Measurements from ENCODE around the gene P2RX1.

The P2RX1 gene

GRCh38 chr17:3915995-3916696 lies at the start of gene P2RX1:
Gene P2RX1, minus strand, starts transcription at chr17:3916465. Its CDS starts 240 bp downstream, at chr17:3916225.
- DNase-seq, result no peak

GRCh38 chr17:3965118-3965800 lies 49.0 kb upstream of the P2RX1 start:
- DNase-seq, result peak; percentile 85

DNA sequence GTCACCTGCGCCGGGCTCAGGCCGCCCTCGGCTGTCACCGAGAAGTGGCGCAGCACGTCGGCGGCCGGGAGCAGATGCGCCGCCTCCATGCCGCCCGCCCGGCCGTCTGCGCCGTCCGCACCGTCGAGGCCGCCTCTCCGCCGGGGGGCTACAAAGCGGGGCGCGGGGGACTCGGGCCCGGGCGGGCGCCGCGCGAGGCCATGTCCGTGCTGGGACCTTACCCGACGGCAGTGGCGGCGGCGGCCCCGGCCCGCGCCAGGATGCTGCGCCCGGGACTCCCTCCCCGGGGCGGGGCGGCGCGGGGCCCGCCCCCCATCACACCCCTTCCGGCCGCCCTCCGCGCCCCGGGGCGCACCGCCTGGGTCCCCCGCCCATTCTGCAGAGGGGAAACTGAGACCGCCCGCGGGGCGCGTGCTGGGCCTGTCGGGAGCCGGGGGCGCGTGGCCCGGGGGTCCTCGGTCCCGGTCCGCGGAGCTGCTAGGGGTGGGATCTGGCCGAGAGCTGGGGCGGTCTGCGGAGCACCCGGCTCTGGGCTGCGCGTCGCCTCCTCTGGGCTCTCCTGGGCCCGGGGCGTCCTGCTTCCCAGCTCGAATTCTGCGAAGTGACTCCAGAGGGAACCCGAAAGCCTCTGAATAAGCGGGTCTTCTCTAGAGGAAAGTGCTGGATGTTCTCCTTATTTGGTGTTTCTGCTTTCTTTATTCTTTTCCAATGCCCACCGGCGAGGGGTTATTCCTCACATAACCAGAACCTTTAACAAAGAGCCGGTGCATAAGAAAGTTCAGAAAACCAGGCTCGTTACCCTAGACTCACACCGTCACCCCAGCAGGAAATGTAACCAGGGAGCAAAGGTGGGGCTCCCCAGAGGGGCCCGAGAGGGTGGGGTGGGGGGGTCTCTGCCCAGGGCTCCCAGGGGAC lies 48.2 kb upstream of the P2RX1 start, which contains the start of gene ATP2A3:
ATP2A3 (minus strand) TSS at position 235 of the 915 bp plus-strand sequence; CDS start at position 89, 146 bp downstream.
- DNase-seq, result peak; percentile 75

DNA sequence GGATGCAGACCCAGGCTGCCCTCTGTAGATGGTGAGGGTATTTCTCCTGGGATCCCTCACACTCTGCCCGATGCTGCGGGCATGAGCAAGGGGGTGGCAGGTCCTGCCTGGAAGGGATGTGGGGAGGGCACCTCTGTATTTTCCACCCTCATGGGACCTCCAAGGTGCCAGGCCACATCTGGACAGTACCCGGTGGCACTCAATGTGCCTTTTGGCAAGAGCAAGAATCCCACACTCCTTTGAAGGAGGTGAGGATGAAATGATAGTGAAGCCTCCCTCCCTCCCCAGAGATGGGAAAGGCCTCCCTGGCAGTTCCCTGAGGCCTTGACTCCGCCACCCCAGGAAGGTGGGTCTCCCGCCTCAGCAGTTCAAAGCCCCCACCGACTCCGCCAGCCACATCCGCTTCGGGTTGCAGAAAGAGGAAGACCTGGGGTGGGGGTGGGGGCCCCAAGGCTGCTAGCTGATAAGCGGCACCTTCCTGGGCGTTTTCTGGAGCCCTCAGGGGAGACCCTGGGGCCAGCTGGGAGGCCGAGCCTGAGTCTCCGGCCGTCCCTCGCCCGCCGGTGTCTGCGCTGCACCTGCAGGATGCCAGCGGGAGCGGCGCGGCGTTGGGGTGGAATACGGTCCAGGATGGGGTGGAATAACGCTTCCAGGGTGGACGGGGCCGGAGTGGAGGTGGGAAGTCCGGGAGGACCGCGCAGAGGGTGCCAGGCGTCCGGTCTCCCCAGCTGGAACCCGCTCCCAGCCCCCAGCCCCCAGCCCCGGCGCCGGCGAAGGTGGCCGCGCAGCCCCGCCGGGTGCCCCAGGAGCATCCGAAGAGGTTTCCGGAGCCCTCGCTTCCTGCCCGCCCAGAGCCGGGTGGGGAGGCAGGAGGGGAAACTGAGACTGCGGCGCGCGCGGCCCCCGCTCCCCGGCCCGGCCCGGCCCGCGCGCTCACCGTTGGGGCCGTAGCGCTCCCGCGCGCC lies 47.3 kb upstream of the P2RX1 start:
- DNase-seq, result peak; percentile 42

GRCh38 chr17:3962965-3963236 lies 46.6 kb upstream of the P2RX1 start:
- no peak for DNase-seq

DNA sequence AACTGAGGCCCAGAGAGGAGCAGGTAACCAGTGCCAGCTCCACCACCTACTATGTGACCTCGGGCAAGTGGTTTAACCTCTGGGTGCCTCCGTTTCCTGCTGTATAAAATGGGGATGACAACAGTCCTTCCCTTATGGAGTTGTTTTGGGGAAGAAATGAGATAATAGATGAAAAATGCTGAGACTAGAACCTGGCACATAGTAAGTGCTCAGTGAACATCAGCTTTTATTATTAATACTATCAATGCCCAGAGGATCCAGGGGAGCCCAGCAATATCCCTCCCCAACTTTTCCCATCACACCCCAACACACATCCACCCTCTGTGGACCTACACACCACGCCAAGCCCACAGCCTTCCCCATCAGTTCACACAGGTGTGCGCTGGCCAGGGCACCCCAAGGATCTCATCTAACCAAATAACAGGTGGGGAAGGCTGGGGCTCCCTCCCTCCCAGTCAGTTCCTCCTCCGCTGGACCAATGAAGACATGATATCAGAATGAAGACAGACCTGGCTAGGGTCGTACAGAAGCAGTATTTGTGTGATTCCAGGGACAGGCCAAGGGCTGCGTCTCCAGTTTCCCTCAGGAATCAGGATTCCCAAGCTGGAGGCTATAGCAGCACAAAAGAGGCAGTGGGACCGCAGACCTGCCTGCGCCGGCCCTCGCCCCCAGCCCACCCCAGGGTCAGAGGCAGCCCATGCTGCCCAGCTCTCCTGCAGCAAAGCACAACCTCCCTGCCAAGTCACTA lies 46.1 kb upstream of the P2RX1 start:
- DNase-seq, result peak; percentile 6

DNA sequence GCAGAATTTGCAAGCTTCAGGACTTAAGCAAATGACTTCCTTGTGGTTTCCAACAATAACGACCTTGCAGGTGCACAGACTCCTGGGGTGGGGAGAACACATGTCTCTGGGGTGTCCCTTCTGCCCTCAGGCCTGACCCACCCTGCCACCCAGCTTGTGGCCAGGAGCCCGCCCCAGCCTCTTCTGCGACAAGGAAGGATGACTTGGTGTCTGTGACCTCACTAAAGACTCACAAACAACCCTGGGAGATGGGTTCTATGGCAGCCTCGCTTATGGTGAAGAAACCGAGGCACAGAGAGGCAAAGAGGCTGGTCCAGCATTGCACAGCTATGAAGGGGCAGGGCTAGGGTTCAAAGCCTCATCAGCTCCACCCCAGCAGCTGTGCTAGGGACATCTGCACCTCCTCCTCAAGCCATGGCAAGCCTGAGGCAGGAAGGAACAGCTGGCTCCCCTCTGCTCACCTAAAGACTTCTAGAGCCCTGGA lies 45.3 kb upstream of the P2RX1 start:
- DNase-seq, result peak; percentile 79

- peak; percentile 61 for DNase-seq
Observed at GRCh38 chr17:3960764-3961163, 44.5 kb upstream of the P2RX1 start.

DNA sequence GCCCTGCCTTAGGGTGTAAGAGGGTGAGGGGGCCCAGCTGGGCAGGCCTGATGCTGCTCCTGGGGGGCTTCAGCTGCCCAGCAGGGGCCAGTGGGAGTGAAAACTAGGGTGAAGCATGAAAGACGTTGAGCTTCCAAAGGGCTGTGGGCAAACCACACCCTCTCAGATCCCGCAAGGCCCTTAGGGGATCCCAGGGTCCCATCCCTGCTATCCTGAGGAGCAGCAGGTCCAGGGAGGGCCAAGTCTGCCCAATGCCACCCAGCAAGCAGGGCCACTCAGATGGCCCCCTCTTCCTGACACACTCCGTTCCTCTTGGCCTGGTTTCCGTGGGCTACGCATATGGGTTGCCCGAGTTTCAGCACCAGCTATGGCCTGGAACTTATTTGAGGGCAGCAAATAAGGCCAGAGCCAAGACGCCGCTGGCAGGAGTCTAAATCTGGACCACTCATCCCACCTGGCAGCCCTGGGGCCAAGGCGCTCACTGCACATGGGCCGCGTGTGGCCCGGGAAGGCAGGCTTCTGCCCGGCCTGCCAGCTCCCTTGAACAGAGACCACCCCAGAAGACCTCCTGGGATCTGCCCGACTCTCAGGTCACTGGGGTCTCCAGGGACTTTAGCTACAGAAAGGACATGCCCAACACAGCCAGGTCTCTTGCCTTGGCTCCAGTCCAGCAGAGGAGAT lies 43.8 kb upstream of the P2RX1 start:
- DNase-seq, result peak; percentile 55

- DNase-seq, result peak; percentile 96
Observed at GRCh38 chr17:3959295-3959899, 43.1 kb upstream of the P2RX1 start.

- DNase-seq, result peak; percentile 53
Observed at GRCh38 chr17:3957735-3958599, 41.7 kb upstream of the P2RX1 start.

GRCh38 chr17:3956983-3957382 lies 40.7 kb upstream of the P2RX1 start:
- DNase-seq, result peak; percentile 89

DNA sequence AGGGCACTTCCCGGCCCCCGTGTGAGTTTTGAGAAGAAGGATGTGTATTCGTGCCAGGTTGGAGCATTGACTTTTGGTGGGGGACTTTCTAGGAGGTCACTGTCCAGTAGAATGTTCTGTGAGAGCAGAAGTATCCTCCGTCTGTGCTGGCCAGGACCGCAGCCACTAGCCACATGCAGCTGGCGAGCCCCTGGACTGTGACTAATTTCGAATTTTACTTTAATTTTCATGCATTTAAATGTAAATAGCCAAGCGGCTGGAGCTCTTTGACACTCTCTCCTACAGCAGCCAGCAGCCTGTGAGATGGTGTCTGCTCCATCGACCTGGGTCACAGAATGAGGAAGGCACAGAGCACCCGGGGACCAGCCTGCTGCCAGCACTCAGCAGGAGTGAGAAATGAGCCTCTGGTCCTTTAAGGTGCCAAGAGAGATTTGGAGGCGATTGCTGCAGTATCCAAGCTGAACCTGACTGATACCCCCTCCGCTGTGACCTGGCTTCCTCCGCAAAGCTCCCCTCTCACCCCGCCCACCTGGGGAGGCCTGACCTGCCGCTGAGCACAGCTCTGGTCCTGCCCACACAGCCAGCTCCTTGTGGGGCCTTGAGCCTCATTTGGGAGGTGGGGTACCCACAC lies 40.2 kb upstream of the P2RX1 start:
- DNase-seq, result no peak

DNA sequence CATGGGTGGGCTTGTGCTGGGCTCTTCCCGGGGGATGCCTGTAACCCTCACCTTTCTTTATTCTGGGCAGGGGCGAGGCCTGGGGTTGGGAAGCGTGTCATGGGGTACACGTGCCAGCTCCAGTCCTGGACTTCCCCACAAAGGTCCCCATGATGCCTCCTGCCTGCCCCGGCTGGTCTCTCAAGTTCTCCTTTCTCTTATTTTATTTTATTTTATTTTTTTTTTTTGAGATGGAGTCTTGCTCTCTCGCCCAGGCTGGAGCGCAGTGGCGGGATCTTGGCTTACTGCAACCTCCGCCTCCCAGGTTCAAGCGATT lies 39.4 kb upstream of the P2RX1 start:
- DNase-seq, result no peak

DNA sequence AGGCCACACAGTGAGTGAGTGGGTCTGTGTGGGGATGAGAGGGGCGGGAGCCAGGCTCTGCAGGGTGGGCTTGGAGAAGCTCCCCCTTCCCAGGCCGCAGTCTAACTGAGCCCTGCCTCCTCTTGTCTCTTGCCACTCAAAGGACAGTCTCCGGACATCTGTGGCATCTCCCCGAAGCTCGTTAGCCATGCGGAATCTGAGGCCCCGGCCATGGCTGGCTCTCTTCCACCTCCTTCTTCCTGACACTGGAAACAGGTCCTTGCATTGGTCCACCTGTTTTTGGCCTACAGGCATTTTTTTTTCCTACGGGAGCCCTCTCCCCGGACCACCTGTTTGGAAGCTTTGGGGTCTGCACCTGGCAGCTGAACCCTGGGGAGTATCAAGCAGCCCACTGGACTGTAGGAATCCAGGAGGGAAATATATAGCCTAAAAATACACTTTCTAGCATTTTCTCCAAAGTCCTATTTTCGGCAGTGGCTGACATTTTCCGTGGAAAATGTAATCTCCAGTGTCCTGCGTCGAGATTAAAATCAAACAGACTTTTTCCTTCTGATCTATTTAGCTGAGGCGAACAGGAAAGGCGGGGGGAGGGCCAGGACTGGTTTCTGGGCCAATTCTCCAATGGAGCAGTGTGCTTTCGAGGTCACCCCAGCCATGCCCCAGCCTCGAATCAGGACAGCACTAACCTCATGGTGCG lies 38.9 kb upstream of the P2RX1 start:
- DNase-seq, result no peak

GRCh38 chr17:3954086-3954485 lies 37.8 kb upstream of the P2RX1 start:
- no peak for DNase-seq

DNA sequence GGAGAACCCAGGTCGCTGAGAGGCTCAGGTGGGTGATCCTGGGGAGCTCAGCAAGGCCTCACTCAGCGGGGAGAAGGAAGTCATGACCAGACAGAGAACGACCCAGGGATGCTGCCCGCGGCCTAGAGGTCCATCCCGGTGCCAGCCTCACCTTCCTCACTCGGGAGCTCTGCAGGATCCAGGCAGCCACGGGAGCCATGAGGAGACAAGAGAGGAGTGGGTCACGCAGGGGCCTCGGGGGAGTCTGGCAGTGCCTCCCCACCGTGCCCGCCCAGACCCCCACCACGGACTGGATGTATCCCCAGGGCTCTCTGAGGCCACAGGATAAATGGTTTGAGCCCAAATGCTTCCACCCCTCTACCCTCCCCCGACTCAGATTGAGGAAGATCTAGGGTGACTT lies 37.3 kb upstream of the P2RX1 start:
- no peak for DNase-seq

DNA sequence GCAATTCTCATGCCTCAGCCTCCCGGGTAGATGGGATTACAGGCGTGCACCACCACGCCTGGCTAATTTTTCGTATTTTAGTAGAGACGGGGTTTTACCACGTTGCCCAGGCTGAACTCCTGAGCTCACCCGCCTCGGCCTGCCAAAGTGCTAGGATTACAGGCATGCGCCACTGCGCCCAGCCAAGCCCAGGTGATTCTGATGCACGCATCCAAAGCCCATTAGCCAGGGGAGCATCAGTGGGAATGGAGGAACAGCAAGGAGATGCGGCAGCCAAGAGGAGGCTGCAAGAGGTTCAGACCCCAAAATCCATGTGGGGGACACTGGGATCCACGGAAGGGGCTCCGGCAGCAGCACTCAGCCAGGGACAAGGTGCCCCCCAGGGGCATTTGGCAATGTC lies 35.9 kb upstream of the P2RX1 start:
- DNase-seq, result no peak
